Testis (tissue), 2 donors: ENCODE data around the gene EVC.

Source experiments
- POLR2A ChIP-seq: fragments of 450-650 bp; IDR thresholded peaks from one replicate; pipeline ENCODE4 v1.6.1; 2017; ENCODE audit warnings: antibody characterized with exemption, mild to moderate bottlenecking, moderate library complexity
- TF ChIP-seq, protein P1 (sequence below), 3 experiments: fragments of 450-650 bp in 2 of 3; fragments of 200-600 bp in 1 of 3; sonication (generic) in 1 of 3; IDR thresholded peaks; one replicate each; pipeline ENCODE4 v1.5.1; 2016 to 2019; ENCODE audit warnings: antibody characterized with exemption in 3 of 3, mild to moderate bottlenecking in 2 of 3, moderate library complexity in 1 of 3

DNA sequence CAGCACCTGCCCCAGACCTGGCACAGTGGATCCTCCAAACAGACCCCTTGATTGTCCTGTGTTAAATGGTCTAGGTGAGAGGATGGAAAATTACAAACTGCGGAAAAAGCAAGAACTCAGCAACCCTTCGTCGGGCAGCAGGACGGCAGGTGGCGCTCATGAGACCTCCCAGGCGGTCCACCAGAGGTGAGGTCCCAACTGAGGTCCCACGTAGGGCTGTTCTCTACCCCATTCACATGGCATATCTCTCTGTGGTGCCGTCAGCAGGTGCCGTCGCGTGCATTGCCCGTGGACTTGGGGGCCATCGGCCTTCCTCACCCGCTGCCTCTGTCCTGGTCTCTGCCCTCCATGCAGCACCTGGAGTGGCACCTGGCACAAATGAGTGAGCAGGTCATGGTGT, 93.7 kb downstream of the EVC start:
- TF ChIP-seq, protein P1, sequence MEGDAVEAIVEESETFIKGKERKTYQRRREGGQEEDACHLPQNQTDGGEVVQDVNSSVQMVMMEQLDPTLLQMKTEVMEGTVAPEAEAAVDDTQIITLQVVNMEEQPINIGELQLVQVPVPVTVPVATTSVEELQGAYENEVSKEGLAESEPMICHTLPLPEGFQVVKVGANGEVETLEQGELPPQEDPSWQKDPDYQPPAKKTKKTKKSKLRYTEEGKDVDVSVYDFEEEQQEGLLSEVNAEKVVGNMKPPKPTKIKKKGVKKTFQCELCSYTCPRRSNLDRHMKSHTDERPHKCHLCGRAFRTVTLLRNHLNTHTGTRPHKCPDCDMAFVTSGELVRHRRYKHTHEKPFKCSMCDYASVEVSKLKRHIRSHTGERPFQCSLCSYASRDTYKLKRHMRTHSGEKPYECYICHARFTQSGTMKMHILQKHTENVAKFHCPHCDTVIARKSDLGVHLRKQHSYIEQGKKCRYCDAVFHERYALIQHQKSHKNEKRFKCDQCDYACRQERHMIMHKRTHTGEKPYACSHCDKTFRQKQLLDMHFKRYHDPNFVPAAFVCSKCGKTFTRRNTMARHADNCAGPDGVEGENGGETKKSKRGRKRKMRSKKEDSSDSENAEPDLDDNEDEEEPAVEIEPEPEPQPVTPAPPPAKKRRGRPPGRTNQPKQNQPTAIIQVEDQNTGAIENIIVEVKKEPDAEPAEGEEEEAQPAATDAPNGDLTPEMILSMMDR (IDR thresholded peaks at IDR 0.05): no peak
- no peak for TF ChIP-seq POLR2A
